ENCODE measurements around the gene GPR132. TPM values are rescaled to one million over a fixed set of nuclear protein-coding genes. Genes with fewer than 3 reads are reported as not detected.
"Not testable (repeated sequence)": the region's sequence is repeated elsewhere in the genome, so short reads cannot be mapped to it uniquely, and the experiment has no call there.

The GPR132 gene
- total RNA-seq, 1 experiment from 2014 or later: 0.20 TPM

DNA sequence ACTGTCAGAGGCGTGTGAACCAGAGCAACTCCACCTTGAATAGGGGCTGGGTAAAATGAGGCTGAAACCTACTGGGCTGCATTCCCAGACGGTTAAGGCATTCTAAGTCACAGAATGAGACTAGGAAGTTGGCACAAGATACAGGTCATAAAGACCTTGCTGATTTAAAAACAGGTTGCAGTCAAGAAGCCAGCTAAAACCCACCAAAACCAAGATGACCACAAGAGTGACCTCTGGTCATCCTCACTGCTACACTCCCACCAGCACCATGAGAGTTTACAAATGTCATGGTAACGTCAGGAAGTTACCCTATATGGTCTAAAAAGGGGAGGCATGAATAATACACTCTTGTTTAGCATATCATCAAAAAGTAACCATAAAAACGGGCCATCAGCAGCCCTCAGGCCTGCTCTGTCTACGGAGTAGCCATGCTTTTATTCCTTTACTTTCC lies 32.8 kb downstream of the GPR132 start:
- not testable (repeated sequence) for H3K4ac ChIP-seq (ENCODE audit: low read depth, low read length); H2BK120ac ChIP-seq (ENCODE audit: low read depth, low read length, poor library complexity, severe bottlenecking); H3K27ac ChIP-seq (ENCODE audit: insufficient read length, low read depth, low read length); H3K18ac ChIP-seq (ENCODE audit: insufficient read length, low read depth, low read length); H4K91ac ChIP-seq (ENCODE audit: insufficient read length, low read depth, low read length); H3K23me2 ChIP-seq (ENCODE audit: insufficient read length, low read depth, low read length, poor library complexity, severe bottlenecking); H4K20me1 ChIP-seq (ENCODE audit: control insufficient read depth, insufficient read depth, insufficient read length); H2BK12ac ChIP-seq (ENCODE audit: insufficient read length, low read depth, low read length); H3K56ac ChIP-seq (ENCODE audit: insufficient read length, low read depth, low read length); H2AFZ ChIP-seq (ENCODE audit: low read length); H2BK20ac ChIP-seq (ENCODE audit: low read depth, low read length, poor library complexity, severe bottlenecking); H3K14ac ChIP-seq (ENCODE audit: insufficient read depth, low read length); H3K79me2 ChIP-seq (ENCODE audit: insufficient read depth, low read length); DNase-seq; H4K8ac ChIP-seq (replicated peaks; ENCODE audit: insufficient read length, low read depth, low read length); H2BK15ac ChIP-seq (ENCODE audit: low read depth, low read length); H3K9me3 Mint-ChIP-seq; H2BK5ac ChIP-seq (ENCODE audit: insufficient read length, low read length); H3K9me3 ChIP-seq (ENCODE audit: control insufficient read depth, low read depth, low read length); H3K9ac ChIP-seq (ENCODE audit: extremely low read depth, insufficient read length, low read length); H3T11ph ChIP-seq (ENCODE audit: low read length); H3K79me1 ChIP-seq (ENCODE audit: insufficient read depth, low read depth, low read length, poor library complexity, severe bottlenecking); H3K27ac Mint-ChIP-seq; H3K27me3 ChIP-seq (ENCODE audit: insufficient read depth, low read length); H4K5ac ChIP-seq (ENCODE audit: insufficient read length, low read depth, low read length); H3K4me1 ChIP-seq (ENCODE audit: insufficient read depth, low read length); H2AK5ac ChIP-seq (ENCODE audit: insufficient read length, low read length); H3K4me2 ChIP-seq (ENCODE audit: insufficient read depth, insufficient read length, low read length); H3K36me3 Mint-ChIP-seq (ENCODE audit: insufficient read depth in 1 of 3, low read depth in 3 of 3); H3K23ac ChIP-seq (ENCODE audit: insufficient read length, low read depth, low read length); H3K4me3 Mint-ChIP-seq
- H3K27me3 Mint-ChIP-seq (ENCODE audit: low read depth): peaks cover 61% of the 10 kb centered on the region
- peaks cover 11 to 17% of the 10 kb centered on the region in 2 experiments for H3K4me1 Mint-ChIP-seq
- WGBS (ENCODE audit: extremely low coverage, insufficient read length, low lambda C conversion rate): no CpG with 5 or more reads among the region's 5 CpGs

Measured in H9 (cell line).